ENCODE results near the gene PRM1. TPM values are rescaled to one million over a fixed set of nuclear protein-coding genes. Genes with fewer than 3 reads are reported as not detected.
A peak's percentile ranks its signal among the peaks of the same experiment; 100 is the strongest.

Gene PRM1, protein sequence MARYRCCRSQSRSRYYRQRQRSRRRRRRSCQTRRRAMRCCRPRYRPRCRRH
- not detected in 2 replicates for total RNA-seq (2021)
- long read RNA-seq = 0 reads

DNA sequence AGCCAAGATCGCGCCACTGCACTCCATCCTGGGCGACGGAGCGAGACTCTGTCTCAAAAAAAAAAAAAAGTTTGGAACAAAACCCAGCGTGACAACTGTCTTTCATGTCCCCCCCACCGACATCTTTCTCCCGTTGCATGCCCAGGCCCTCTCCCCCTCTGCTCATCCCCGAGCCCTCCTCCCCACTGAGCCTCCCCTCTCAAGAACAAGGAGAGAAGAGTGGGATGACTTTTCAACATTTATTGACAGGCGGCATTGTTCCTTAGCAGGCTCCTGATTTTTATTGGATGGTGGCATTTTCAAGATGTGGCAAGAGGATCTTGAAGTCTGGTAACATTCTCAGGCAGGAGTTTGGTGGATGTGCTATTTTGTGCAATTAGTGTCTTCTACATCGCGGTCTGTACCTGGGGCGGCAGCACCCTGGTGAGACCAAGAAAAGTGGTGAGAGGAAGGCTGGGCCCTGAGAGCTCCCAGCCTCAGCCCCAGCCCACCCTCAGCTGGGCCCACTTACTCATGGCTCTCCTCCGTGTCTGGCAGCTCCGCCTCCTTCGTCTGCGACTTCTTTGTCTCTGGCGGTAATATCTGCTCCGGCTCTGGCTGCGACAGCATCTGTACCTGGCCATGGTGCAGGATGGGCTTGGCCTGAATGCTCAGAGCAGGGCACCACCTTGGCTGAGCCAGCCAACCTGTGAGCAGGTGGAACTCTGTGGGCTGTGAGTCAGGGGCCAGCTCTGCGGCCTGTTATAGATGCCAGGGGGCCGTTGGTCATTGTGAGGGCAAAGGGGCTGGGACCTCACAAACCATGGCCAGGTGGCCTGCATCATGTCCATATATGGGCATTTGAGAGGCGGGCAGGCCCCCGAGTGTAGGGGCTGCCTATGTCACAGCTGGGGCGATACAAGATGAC, at the start of gene PRM1:
Gene PRM1 (minus strand): TSS at position 715 of the 907 bp plus-strand sequence. CDS start 92 bp downstream, at position 623.
- Mint-ChIP-seq H3K9me3 (peaks cover 0 to 7% of the 10 kb centered on the region in 2 experiments; a peak in 2 of 5 replicates), H3K36me3 (ENCODE audit: insufficient read depth in 1 of 3, low read depth in 3 of 3) (no peaks in the 10 kb centered on the region), H3K27ac (peak within 1 kb of the TSS in 1 of 3 experiments; percentile 82; a peak in 2 of 7 replicates), H3K4me3 (no peak within 1 kb of the TSS), H3K27me3 (ENCODE audit: low read depth) (no peaks in the 10 kb centered on the region; the same call in 1 of the 2 replicates), H3K4me1 (peaks cover 9 to 18% of the 10 kb centered on the region in 2 experiments)
- H3T11ph ChIP-seq (ENCODE audit: low read length) = no peak within 1 kb of the TSS
- H3K4me2 ChIP-seq (ENCODE audit: insufficient read depth, insufficient read length, low read length) = no peak within 1 kb of the TSS
- no peaks in the 10 kb centered on the region for H4K20me1 ChIP-seq (ENCODE audit: control insufficient read depth, insufficient read depth, insufficient read length)
- no peak within 1 kb of the TSS for H2AK5ac ChIP-seq (ENCODE audit: insufficient read length, low read length)
- peak within 1 kb of the TSS; percentile 89 for H3K14ac ChIP-seq (ENCODE audit: insufficient read depth, low read length)
- no peaks in the 10 kb centered on the region for H3K9me3 ChIP-seq (ENCODE audit: control insufficient read depth, low read depth, low read length)
- H3K9ac ChIP-seq (ENCODE audit: extremely low read depth, insufficient read length, low read length) = no peak within 1 kb of the TSS
- H3K79me2 ChIP-seq (ENCODE audit: insufficient read depth, low read length) = no peaks in the 10 kb centered on the region
- H2BK120ac ChIP-seq (ENCODE audit: low read depth, low read length, poor library complexity, severe bottlenecking) = no peak within 1 kb of the TSS
- no peak within 1 kb of the TSS for H2BK5ac ChIP-seq (ENCODE audit: insufficient read length, low read length)
- H3K79me1 ChIP-seq (ENCODE audit: insufficient read depth, low read depth, low read length, poor library complexity, severe bottlenecking) = no peaks in the 10 kb centered on the region
- H2BK12ac ChIP-seq (ENCODE audit: insufficient read length, low read depth, low read length) = peak within 1 kb of the TSS; percentile 19
- H3K23ac ChIP-seq (ENCODE audit: insufficient read length, low read depth, low read length) = no peak within 1 kb of the TSS
- no peak within 1 kb of the TSS; the same call in 1 of the 2 replicates for H2BK15ac ChIP-seq (ENCODE audit: low read depth, low read length)
- no peak within 1 kb of the TSS for H3K4ac ChIP-seq (ENCODE audit: low read depth, low read length)
- TF ChIP-seq, protein P1, sequence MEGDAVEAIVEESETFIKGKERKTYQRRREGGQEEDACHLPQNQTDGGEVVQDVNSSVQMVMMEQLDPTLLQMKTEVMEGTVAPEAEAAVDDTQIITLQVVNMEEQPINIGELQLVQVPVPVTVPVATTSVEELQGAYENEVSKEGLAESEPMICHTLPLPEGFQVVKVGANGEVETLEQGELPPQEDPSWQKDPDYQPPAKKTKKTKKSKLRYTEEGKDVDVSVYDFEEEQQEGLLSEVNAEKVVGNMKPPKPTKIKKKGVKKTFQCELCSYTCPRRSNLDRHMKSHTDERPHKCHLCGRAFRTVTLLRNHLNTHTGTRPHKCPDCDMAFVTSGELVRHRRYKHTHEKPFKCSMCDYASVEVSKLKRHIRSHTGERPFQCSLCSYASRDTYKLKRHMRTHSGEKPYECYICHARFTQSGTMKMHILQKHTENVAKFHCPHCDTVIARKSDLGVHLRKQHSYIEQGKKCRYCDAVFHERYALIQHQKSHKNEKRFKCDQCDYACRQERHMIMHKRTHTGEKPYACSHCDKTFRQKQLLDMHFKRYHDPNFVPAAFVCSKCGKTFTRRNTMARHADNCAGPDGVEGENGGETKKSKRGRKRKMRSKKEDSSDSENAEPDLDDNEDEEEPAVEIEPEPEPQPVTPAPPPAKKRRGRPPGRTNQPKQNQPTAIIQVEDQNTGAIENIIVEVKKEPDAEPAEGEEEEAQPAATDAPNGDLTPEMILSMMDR (conservative IDR thresholded peaks at IDR 0.05) = no peak
- no peaks in the 10 kb centered on the region for H3K27me3 ChIP-seq (ENCODE audit: insufficient read depth, low read length)
- H2AFZ ChIP-seq (ENCODE audit: low read length) = no peak within 1 kb of the TSS
- H4K91ac ChIP-seq (ENCODE audit: insufficient read length, low read depth, low read length) = no peak within 1 kb of the TSS
- no peak within 1 kb of the TSS for H4K5ac ChIP-seq (ENCODE audit: insufficient read length, low read depth, low read length)
- H3K18ac ChIP-seq (ENCODE audit: insufficient read length, low read depth, low read length) = peak within 1 kb of the TSS; percentile 7
- no peaks in the 10 kb centered on the region for H3K23me2 ChIP-seq (ENCODE audit: insufficient read length, low read depth, low read length, poor library complexity, severe bottlenecking)
- peak; percentile 46 for DNase-seq
- H3K56ac ChIP-seq (ENCODE audit: insufficient read length, low read depth, low read length) = no peak within 1 kb of the TSS
- H3K27ac ChIP-seq (ENCODE audit: insufficient read length, low read depth, low read length) = no peak within 1 kb of the TSS
- H3K4me1 ChIP-seq (ENCODE audit: insufficient read depth, low read length) = no peaks in the 10 kb centered on the region; the same call in 1 of the 2 replicates
- no CpG with 5 or more reads among the region's 25 CpGs for WGBS (ENCODE audit: extremely low coverage, insufficient read length, low lambda C conversion rate)
- H4K8ac ChIP-seq (replicated peaks; ENCODE audit: insufficient read length, low read depth, low read length) = no peak within 1 kb of the TSS
- H2BK20ac ChIP-seq (ENCODE audit: low read depth, low read length, poor library complexity, severe bottlenecking) = no peak within 1 kb of the TSS

Measured in H9 (cell line).